Gastrocnemius medialis (tissue), 4 donors: Measurements from ENCODE around the gene SLC9C1.

Source experiments
- POLR2A ChIP-seq, 2 donors: fragments of 450-650 bp; IDR thresholded peaks; one replicate each; pipeline ENCODE4 v1.6.1; 2017; ENCODE audit warnings: antibody characterized with exemption in 2 of 2, mild to moderate bottlenecking in 2 of 2, moderate library complexity in 2 of 2
- TF ChIP-seq, protein P1 (sequence below), 5 experiments: fragments of 450-650 bp in 3 of 5; fragments of 200-600 bp in 2 of 5; sonication (generic) in 2 of 5; IDR thresholded peaks in 4 of 5; conservative IDR thresholded peaks in 1 of 5; 1 replicate in 4 of 5; 2 replicates in 1 of 5; pipeline ENCODE4 v1.5.1; 2016 to 2019; ENCODE audit warnings: antibody characterized with exemption in 5 of 5, mild to moderate bottlenecking in 3 of 5, moderate library complexity in 3 of 5

GRCh38 chr3:112127522-112128494 is 166.2 kb downstream of the SLC9C1 start:
- TF ChIP-seq, protein P1, sequence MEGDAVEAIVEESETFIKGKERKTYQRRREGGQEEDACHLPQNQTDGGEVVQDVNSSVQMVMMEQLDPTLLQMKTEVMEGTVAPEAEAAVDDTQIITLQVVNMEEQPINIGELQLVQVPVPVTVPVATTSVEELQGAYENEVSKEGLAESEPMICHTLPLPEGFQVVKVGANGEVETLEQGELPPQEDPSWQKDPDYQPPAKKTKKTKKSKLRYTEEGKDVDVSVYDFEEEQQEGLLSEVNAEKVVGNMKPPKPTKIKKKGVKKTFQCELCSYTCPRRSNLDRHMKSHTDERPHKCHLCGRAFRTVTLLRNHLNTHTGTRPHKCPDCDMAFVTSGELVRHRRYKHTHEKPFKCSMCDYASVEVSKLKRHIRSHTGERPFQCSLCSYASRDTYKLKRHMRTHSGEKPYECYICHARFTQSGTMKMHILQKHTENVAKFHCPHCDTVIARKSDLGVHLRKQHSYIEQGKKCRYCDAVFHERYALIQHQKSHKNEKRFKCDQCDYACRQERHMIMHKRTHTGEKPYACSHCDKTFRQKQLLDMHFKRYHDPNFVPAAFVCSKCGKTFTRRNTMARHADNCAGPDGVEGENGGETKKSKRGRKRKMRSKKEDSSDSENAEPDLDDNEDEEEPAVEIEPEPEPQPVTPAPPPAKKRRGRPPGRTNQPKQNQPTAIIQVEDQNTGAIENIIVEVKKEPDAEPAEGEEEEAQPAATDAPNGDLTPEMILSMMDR (IDR thresholded peaks at IDR 0.05 in 4 of 5, conservative IDR thresholded peaks at IDR 0.05 in 1 of 5): no peak
- no peak for TF ChIP-seq POLR2A (IDR thresholded peaks at IDR 0.05)
